NCI-H187 (cell line): ENCODE measurements around the gene TOMM7.

ENCODE experiments used
- DNase-seq, 2 experiments: peaks; one replicate each; lab custom pipeline; 2025; lab: John Stamatoyannopoulos, UW

The TOMM7 gene

DNA sequence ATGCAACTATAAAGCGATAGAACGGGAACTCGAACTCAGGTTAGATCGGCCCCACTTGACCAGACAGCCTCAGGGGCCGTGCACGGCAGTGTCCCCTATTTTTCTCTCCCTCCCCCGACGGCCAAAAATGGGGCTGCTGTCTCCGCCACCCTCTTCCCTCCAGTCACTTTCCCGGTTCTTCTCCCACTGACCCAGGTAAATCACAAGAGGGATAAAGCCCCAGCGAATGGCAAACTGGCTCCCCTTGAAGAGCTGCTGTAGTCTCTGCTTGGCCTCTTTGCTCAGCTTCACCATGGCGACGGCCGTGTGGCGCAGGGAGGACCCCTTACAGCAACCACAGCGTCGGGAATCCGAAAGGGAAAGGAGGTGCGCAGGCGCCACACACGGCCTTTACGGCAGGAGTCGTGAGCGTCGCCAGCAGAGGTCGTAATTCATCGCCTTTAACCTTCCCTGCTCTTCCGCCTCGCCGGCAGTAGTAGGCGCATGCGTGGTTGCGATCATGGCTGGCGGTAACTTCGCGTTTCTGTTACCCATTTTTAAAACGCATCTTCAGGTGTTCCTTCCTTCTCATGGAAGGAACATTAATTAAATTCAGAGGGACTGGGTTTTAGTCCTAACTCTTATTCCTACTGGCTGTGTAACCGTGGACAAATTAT lies at the start of gene TOMM7:
Gene TOMM7 (minus strand): TSS at position 364 of the 656 bp plus-strand sequence. CDS start 70 bp downstream, at position 294.
- peak; percentile 84 to 91 for DNase-seq

DNA sequence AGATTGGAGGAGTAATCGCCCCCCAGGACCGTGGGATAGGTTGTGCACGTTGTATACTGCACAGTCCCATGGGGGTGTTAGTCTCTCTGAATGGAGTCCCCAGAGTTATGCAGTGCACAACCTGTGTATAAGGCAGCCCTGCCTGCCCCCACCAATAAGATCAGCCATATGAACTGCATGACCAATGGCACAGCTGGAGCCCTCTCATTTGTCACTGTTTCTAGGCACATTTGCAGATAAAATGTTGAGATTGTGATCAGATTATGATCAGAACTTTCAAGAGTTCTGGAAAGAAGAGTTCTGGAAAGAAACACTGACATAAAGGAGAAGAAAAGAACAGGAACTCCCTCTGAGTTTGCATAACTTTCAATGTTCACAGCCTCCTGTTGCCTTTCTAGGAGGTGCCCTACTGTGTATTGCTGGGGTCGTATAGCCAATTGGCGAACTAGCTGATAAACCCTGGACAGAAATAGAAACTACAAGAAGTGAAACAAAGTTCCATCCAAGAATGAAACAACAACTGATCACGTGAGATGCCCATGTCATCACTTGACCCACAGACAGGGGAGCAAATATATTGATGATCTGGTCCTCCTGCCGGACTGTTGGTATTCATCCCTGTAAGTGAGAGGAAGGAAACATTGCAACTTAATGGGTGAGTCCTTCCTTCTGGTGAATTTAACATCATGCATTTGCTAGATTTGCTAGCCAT lies 49.6 kb upstream of the TOMM7 start:
- no peak for DNase-seq

DNA sequence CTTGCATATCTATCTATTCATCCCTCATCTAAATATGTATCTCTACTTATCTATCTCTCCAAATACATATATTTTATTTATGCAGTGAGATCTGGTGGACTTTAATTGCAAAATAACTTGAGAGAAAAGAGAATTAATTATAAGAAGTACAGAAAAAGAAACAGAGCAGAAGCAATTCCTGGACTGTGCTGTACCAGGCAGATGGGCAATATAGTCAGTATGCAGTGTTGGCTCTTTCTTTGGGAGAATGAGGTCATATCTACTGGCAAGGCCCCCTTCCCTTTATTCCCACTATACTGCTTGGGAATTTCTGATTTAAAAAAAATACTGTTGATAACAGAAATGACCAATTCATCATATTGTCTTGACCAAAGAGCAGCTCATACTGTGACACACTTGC lies 49.0 kb upstream of the TOMM7 start:
- DNase-seq: no peak

- no peak for DNase-seq
Observed at GRCh38 chr7:22868509-22868908, 45.9 kb upstream of the TOMM7 start.

- DNase-seq: no peak
Observed at GRCh38 chr7:22867589-22867988, 44.9 kb upstream of the TOMM7 start.

- DNase-seq: no peak
Observed at GRCh38 chr7:22867003-22867402, 44.4 kb upstream of the TOMM7 start.

DNA sequence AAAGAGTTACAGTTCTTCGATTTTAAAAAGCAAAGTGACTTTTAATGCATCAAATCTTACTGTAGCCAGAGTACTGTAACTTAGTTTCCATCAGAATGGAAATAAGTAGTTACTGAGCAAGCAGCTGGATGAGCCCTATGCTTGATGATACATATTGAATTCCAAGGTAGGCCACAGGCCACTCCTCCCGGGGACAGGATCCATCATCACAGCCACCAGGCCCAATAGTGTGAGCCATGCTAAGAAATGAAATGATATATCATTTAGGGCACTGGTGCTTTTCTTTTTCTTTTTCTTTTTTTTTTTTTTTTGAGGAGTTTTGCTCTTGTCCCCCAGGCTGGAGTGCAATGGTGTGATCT lies 42.9 kb upstream of the TOMM7 start:
- no peak for DNase-seq

- no peak for DNase-seq
Observed at GRCh38 chr7:22864855-22865601, 42.4 kb upstream of the TOMM7 start.

DNA sequence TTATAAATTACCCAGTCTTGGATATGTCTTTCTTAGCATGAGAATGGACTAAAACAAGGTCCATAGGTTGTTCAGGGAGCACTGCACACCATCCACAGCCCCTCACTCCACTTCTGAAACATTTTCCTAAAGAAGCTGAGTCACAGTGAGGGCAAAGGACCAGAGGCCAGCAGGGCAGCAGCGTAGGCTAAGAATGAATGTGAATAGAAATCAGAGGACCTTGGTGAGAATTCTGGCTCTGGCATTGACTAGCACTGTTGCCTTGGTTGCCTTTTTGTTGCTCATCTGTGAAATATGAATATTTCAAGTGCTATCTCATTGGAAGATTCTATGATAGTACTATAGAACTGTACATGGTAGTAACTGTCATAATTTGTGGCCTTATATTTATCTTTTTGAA lies 41.7 kb upstream of the TOMM7 start:
- DNase-seq: no peak

DNA sequence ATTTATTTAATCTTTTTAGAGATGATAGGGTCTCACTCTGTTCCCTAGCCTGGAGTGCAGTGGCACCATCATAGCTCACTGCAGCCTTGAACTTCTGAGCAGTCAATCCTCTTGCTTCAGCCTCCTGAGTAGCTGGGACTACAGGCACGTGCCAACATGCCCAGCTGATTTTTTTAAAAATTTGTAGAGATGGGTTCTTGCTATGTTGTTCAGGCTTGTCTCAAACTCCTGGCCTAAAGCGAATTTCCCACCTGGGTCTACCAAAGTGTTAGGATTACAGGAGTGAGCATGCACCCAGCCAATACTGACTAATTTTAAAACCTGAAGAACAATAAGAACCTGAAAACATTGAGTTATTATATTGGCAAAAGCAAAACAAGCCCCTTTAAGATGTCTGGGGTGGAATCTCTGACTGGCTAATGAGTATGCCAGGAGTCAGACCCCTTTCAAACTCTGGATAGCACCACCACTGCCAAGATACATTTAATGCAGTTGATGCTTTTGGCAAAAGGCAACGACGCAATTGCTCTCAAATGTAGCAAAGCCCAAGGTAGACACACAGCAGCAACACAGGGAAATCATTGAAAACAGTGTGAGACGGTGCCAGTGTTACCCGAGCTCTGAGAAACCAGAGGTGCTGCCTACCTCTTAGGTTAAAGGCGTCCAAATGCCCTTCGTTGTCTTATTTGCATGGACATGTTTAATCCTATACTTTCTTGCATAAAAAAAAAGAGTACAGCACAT lies 40.7 kb upstream of the TOMM7 start:
- no peak for DNase-seq

- no peak for DNase-seq
Observed at GRCh38 chr7:22861576-22861975, 38.9 kb upstream of the TOMM7 start.

GRCh38 chr7:22860784-22861482 lies 38.3 kb upstream of the TOMM7 start:
- no peak for DNase-seq

- no peak for DNase-seq
Observed at GRCh38 chr7:22860337-22860736, 37.7 kb upstream of the TOMM7 start.

DNA sequence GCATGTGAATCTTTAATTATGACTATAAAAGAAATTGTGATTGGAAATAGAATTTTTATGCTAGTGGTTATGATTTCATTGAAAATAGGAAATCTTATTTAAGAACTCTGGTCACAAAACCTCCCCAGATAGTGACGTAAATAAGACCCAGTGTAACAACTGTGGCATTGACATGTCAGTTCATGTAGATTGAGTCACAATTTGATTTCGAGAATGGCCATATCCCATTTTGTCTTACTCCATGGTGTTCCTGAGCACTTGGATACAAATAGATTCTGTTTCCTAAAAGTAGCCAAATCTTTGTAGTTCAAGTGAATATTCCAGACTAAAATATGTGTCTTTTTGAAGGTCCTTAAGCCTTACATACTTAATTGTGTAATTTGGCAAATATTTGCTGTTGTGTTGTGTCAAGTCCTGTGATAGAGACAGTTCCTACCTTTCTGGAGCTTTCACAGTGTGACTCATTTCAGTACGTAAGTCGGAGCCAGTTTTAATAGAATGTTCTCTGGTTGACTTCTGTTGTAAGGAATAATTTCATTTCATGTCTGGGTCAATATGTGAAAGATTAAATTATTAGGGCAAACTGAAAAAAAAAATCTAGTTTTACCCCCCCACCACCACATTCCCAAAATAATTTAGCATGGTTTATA lies 37.1 kb upstream of the TOMM7 start:
- DNase-seq: no peak

GRCh38 chr7:22858640-22859561 lies 36.3 kb upstream of the TOMM7 start:
- DNase-seq: no peak

GRCh38 chr7:22858274-22858639 lies 35.6 kb upstream of the TOMM7 start:
- no peak for DNase-seq

GRCh38 chr7:22856416-22856815 lies 33.8 kb upstream of the TOMM7 start:
- no peak for DNase-seq

GRCh38 chr7:22855049-22855392 lies 32.4 kb upstream of the TOMM7 start:
- DNase-seq: no peak

DNA sequence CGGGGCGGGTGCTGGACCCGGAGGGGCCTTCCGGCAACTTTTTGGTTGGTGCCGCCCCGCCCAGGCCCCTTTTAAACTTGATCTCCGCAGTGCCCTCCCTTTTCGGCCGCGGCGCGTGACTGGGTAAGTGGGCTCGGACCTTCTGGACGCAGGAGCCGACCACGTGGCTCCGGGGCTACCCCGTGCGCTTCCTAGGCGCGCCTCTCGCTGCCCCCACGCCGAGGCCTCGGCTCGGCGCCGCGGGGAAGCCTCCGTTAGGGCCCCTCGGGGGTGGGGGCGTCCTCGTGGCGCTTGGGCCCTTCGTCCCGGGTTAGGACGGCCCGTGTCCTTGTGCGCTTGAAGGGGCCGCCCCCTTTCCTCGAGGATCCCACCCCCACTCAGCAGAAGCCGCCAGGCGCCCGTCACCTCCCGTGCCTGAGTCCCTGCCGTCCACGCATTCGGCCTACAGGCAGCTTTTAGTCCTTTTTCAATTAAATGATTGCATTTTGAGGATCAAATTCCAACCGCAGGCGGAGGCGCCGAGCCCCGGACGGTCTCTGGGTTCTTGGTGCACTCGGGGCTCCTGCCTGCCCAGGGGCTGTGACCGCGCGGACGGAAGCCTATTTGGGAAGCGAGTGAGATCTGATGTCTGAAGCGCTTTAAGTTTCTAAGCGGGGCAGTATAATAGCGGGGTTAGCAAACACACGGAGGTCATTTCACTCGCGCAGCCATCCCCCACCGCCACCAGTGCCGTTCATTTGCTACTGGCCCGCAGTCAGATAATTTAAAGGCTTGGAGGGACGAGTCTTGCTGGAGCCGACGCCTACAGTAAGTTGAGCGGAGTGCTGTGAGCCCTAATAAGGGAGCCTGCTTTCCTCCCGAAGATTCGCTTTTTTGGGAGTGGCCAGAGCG lies 31.8 kb upstream of the TOMM7 start:
- DNase-seq: no peak
